ENCODE measurements around the gene IGLL5.
"Not testable (repeated sequence)": the region's sequence is repeated elsewhere in the genome, so short reads cannot be mapped to it uniquely, and the experiment has no call there.

The IGLL5 gene

GRCh38 chr22:22898411-22898950 lies 10.9 kb downstream of the IGLL5 start:
- not testable (repeated sequence) for DNase-seq

GRCh38 chr22:22899342-22900080 lies 11.9 kb downstream of the IGLL5 start:
- DNase-seq = not testable (repeated sequence)

- DNase-seq = not testable (repeated sequence)
These were observed 13.1 kb downstream of the IGLL5 start for GRCh38 chr22:22900527-22901205.

- no peak for DNase-seq
These were observed 14.1 kb downstream of the IGLL5 start for GRCh38 chr22:22901578-22902218.

GRCh38 chr22:22902247-22903001 lies 14.8 kb downstream of the IGLL5 start:
- DNase-seq = no peak

- DNase-seq = no peak
These were observed 15.8 kb downstream of the IGLL5 start for GRCh38 chr22:22903355-22903777.

- not testable (repeated sequence) for DNase-seq
These were observed 16.2 kb downstream of the IGLL5 start for GRCh38 chr22:22903781-22904192.

- not testable (repeated sequence) for DNase-seq
These were observed 17.1 kb downstream of the IGLL5 start for GRCh38 chr22:22904736-22905135.

- not testable (repeated sequence) for DNase-seq
These were observed 18.8 kb downstream of the IGLL5 start for GRCh38 chr22:22906391-22906790.

- DNase-seq = no peak
These were observed 19.4 kb downstream of the IGLL5 start for GRCh38 chr22:22906907-22907550.

GRCh38 chr22:22907551-22908494 lies 20.2 kb downstream of the IGLL5 start:
- DNase-seq = no peak

GRCh38 chr22:22908495-22908861 lies 20.9 kb downstream of the IGLL5 start:
- no peak for DNase-seq

- DNase-seq = no peak
These were observed 21.5 kb downstream of the IGLL5 start for GRCh38 chr22:22908941-22909604.

GRCh38 chr22:22909605-22910271 lies 22.1 kb downstream of the IGLL5 start:
- DNase-seq = no peak

- DNase-seq = no peak
These were observed 22.9 kb downstream of the IGLL5 start for GRCh38 chr22:22910272-22911240.

- no peak for DNase-seq
These were observed 23.9 kb downstream of the IGLL5 start for GRCh38 chr22:22911327-22912134.

Data from nucleus accumbens (tissue), 56 donors.